Measurements from ENCODE around the gene RAPGEF5.

RAPGEF5 gene

DNA sequence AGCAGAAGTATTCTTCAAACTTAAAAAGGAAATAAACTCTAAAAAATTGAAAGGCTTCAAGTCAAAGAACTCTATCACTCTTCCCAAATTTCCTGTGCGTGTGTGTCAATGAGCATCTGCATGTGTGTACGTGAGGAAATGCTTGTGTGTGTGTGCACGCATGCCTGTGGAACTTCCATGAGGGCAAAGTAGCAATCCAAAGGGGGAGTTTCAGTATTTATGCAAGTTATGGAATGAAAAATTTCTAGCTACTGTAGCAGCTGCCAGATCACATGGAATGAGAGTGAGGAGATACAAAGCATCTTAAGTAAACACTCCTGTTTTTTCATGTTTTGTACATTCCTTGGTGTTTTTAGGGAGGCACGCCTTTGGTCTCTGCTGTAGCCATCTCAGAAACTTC is 152.6 kb downstream of the RAPGEF5 start:
- DNase-seq, result no peak
- H3K36me3 ChIP-seq, result peaks cover 0 to 8% (median 7%) of the 10 kb centered on the region in 3 donors
- H3K9me3 ChIP-seq, result no peaks in the 10 kb centered on the region
- H3K4me1 ChIP-seq, result peaks cover 0 to 92% (median 41%) of the 10 kb centered on the region in 4 donors
- no peak overlapping the region for H3K4me3 ChIP-seq
- peak overlapping the region; percentile 44 to 74 for H3K27ac ChIP-seq
- intact Hi-C loops (cut with DNase I; ENCODE audit: low total_unique reads), result no loop called here
- TF ChIP-seq, protein P1, sequence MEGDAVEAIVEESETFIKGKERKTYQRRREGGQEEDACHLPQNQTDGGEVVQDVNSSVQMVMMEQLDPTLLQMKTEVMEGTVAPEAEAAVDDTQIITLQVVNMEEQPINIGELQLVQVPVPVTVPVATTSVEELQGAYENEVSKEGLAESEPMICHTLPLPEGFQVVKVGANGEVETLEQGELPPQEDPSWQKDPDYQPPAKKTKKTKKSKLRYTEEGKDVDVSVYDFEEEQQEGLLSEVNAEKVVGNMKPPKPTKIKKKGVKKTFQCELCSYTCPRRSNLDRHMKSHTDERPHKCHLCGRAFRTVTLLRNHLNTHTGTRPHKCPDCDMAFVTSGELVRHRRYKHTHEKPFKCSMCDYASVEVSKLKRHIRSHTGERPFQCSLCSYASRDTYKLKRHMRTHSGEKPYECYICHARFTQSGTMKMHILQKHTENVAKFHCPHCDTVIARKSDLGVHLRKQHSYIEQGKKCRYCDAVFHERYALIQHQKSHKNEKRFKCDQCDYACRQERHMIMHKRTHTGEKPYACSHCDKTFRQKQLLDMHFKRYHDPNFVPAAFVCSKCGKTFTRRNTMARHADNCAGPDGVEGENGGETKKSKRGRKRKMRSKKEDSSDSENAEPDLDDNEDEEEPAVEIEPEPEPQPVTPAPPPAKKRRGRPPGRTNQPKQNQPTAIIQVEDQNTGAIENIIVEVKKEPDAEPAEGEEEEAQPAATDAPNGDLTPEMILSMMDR (IDR thresholded peaks at IDR 0.05), result no peak
- H3K27me3 ChIP-seq, result no peaks in the 10 kb centered on the region

DNA sequence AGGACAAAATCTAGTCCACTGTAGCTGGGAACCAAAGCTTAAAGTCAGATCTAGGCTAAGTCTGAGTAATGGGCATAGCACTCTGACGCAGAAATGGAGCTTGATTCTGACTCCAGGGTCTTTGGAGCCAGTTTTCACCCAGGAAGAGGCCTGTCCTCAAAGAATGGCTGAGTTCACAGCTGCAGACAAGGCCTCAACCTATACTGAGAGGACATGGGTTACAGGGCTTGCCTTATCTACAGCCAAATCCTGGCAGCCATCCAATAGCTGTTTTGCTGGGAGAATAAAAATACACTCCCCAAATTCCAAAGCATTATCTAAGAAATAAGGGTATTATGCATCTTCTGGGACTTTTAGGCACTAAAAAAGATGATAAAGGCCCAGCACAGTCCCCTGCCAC is 154.8 kb downstream of the RAPGEF5 start:
- TF ChIP-seq, protein P1 (IDR thresholded peaks at IDR 0.05), result no peak
- Histone ChIP-seq H3K27me3 (no peaks in the 10 kb centered on the region), H3K36me3 (peaks cover 0 to 8% (median 7%) of the 10 kb centered on the region in 3 donors), H3K9me3 (no peaks in the 10 kb centered on the region), H3K4me3 (no peak overlapping the region), H3K4me1 (peaks cover 0 to 78% (median 24%) of the 10 kb centered on the region in 4 donors), H3K27ac (peak overlapping the region in 1 of 2 donors; percentile 13)
- no peak for DNase-seq
- intact Hi-C loops (cut with DNase I; ENCODE audit: low total_unique reads), result no loop called here

DNA sequence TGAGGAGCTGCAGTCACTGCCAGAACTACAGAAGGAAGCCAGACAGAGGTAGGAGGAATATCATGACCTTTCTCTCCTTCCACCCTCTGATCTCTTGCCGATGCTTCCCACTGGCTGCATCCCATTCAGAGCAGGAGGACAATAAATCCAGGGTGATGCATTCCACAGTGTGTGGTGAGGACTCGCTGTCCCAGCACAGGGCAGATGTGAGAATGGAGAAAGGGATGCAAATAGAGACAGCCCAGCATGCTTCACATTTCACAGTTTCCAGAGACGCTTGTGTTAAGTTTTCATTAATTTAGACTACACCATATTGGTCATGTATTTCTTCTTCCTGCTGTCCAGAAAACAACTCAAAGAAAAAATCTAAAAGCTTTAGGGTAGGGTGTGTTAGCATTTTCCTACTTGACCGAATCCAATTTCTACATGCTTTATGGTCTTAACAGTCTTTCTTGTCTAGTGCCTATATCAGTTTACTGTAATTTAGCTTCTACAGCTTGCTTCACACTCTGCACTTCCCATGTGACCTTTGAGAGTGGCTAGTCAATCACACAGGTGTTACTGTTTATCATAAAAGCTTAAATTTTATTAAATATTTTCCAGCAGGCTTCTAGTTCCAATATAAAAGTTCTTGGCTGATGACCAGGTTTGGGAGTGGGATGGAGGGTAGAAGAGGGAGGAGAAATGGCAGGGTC is 155.6 kb downstream of the RAPGEF5 start:
- intact Hi-C loops (cut with DNase I; ENCODE audit: low total_unique reads), result no loop called here
- H3K27ac ChIP-seq, result no peak overlapping the region

DNA sequence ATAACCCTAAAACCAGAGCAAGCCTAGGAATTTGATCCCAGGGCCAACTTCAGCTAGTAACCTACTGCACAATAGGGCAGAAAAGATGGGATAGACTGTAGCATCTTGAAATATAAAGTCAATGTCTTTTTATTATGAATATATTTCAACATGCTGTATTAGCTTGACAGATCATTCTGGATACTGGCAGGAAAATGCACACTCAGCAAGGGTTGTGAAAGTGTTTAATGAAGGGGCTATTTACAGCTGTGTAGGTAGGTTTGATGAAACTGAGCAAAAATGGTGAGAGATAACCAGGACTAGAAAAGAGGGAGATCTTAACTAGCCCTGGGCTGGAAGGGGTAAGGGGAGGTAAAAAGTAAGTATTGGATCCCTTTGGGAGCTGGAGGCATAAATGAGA is 156.2 kb downstream of the RAPGEF5 start:
- no peak overlapping the region for H3K4me3 ChIP-seq
- intact Hi-C loops (cut with DNase I; ENCODE audit: low total_unique reads), result no loop called here
- peaks cover 0 to 64% (median 22%) of the 10 kb centered on the region in 4 donors for H3K4me1 ChIP-seq
- TF ChIP-seq, protein P1 (IDR thresholded peaks at IDR 0.05), result no peak
- no peak for DNase-seq
- peaks cover 0 to 8% (median 7%) of the 10 kb centered on the region in 3 donors for H3K36me3 ChIP-seq
- H3K9me3 ChIP-seq, result no peaks in the 10 kb centered on the region
- H3K27me3 ChIP-seq, result no peaks in the 10 kb centered on the region
- H3K27ac ChIP-seq, result no peak overlapping the region

More for the DNA sequence above, 155.6 kb downstream of the RAPGEF5 start:
- TF ChIP-seq, protein P1 (IDR thresholded peaks at IDR 0.05), result no peak
- H3K4me3 ChIP-seq, result no peak overlapping the region
- H3K36me3 ChIP-seq, result peaks cover 0 to 8% (median 7%) of the 10 kb centered on the region in 3 donors
- peaks cover 0 to 70% (median 24%) of the 10 kb centered on the region in 4 donors for H3K4me1 ChIP-seq
- DNase-seq, result no peak
- no peaks in the 10 kb centered on the region for H3K9me3 ChIP-seq
- H3K27me3 ChIP-seq, result no peaks in the 10 kb centered on the region

DNA sequence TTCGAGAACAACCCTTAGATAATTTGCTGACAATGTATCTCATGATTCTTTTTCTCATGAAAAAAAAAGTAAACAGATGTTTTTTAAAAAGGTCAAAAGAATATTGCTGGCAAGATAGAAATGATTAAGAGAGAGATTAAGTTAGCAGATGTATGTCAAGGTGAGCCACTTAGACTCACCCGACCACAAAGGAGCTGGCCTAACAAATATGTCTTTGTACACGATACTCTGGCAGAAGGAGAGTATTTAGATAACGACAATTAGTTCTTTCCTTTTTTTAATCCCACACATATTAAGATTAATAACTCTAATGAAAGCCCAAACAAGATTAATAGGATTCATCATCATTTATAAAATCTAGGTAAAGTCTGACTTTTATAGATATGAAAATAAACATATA is 156.7 kb downstream of the RAPGEF5 start:
- no peak overlapping the region for H3K4me3 ChIP-seq
- H3K9me3 ChIP-seq, result no peaks in the 10 kb centered on the region
- peaks cover 0 to 8% (median 7%) of the 10 kb centered on the region in 3 donors for H3K36me3 ChIP-seq
- TF ChIP-seq, protein P1 (IDR thresholded peaks at IDR 0.05), result no peak
- H3K4me1 ChIP-seq, result peaks cover 0 to 59% (median 20%) of the 10 kb centered on the region in 4 donors
- no peak overlapping the region for H3K27ac ChIP-seq
- no peak for DNase-seq
- intact Hi-C loops (cut with DNase I; ENCODE audit: low total_unique reads), result no loop called here
- no peaks in the 10 kb centered on the region for H3K27me3 ChIP-seq

Measured in tibial artery (tissue), 4 donors.